SK-N-SH treated with all-trans-retinoic acid at 6 μM for 48 hours (cell line): Measurements from ENCODE around the gene CD244.

Experiments
- ZFP3 ChIP-seq: fragments of 250-450 bp; sonication (Bioruptor Pico); IDR thresholded peaks from 2 replicates; pipeline ENCODE4 v1.5.0; 2020; ENCODE audit warnings: mild to moderate bottlenecking, moderate library complexity
- TF ChIP-seq, protein P1 (sequence below): fragments of 250-450 bp; sonication (Bioruptor Pico); IDR thresholded peaks from 2 replicates; pipeline ENCODE4 v1.5.0; 2020; ENCODE audit warnings: mild to moderate bottlenecking, moderate library complexity

DNA sequence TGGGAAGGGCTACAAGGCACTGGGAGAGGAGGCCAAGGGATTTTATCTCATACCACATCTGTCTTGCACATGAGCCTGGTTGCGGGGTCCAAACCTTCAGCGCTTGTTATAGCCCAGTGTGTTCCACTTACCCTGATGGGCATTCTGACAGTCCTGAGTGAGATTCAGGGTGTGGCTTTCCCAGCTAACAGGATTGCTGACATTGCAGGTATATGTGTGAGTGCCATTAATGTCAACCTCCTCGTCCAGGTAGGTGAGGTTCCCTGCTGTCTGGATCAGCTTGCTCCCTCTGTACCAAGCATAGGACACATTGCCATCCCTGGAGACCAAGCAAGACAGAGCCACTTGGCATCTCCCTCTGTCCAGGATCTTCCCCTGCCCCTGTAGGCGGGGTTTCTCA is 21.6 kb downstream of the CD244 start:
- TF ChIP-seq, protein P1, sequence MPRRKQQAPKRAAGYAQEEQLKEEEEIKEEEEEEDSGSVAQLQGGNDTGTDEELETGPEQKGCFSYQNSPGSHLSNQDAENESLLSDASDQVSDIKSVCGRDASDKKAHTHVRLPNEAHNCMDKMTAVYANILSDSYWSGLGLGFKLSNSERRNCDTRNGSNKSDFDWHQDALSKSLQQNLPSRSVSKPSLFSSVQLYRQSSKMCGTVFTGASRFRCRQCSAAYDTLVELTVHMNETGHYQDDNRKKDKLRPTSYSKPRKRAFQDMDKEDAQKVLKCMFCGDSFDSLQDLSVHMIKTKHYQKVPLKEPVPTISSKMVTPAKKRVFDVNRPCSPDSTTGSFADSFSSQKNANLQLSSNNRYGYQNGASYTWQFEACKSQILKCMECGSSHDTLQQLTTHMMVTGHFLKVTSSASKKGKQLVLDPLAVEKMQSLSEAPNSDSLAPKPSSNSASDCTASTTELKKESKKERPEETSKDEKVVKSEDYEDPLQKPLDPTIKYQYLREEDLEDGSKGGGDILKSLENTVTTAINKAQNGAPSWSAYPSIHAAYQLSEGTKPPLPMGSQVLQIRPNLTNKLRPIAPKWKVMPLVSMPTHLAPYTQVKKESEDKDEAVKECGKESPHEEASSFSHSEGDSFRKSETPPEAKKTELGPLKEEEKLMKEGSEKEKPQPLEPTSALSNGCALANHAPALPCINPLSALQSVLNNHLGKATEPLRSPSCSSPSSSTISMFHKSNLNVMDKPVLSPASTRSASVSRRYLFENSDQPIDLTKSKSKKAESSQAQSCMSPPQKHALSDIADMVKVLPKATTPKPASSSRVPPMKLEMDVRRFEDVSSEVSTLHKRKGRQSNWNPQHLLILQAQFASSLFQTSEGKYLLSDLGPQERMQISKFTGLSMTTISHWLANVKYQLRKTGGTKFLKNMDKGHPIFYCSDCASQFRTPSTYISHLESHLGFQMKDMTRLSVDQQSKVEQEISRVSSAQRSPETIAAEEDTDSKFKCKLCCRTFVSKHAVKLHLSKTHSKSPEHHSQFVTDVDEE (CRISPR knock-in tag) = no peak
- no peak for TF ChIP-seq ZFP3 (CRISPR knock-in tag)
